ENCODE data around the gene MATR3. TPM values are rescaled to one million over a fixed set of nuclear protein-coding genes. Genes with fewer than 3 reads are reported as not detected.

MATR3 gene
- total and polyA plus RNA-seq, 8 donors = 68.2 to 352 (median 116) TPM

GRCh38 chr5:139253115-139253514, 40.4 kb upstream of the MATR3 start:
- DNase-seq = no peak
- Histone ChIP-seq H3K36me3 (no peaks in the 10 kb centered on the region), H3K9me3 (no peaks in the 10 kb centered on the region), H3K4me1 (peaks cover 0 to 6% (median 0%) of the 10 kb centered on the region in 4 donors), H3K27ac (no peak overlapping the region), H3K4me3 (no peak overlapping the region), H3K27me3 (no peaks in the 10 kb centered on the region)
- intact Hi-C loops (cut with DNase I; ENCODE audit: low total_unique reads) = loop anchor here (10.0 kb wide), 1 partner anchor 148 kb away; no protein-coding TSS in a partner anchor
- no peak for TF ChIP-seq CTCF (IDR thresholded peaks at IDR 0.05)
- no peak for TF ChIP-seq EP300 (IDR thresholded peaks at IDR 0.05)
- 86 to 95% (median 91%) methylated on average over 3 of the region's 3 CpGs for WGBS, 5 donors

- Histone ChIP-seq H3K27ac (no peak overlapping the region), H3K27me3 (no peaks in the 10 kb centered on the region), H3K36me3 (no peaks in the 10 kb centered on the region), H3K4me3 (no peak overlapping the region), H3K4me1 (peaks cover 0 to 4% (median under 1%) of the 10 kb centered on the region in 4 donors), H3K9me3 (no peaks in the 10 kb centered on the region)
- intact Hi-C loops (cut with DNase I; ENCODE audit: low total_unique reads) = loop anchor here (10.0 kb wide), 1 partner anchor 152 kb away; no protein-coding TSS in a partner anchor
- TF ChIP-seq POLR2AphosphoS5 (IDR thresholded peaks at IDR 0.05) (no peak), CTCF (IDR thresholded peaks at IDR 0.05) (no peak), POLR2A (IDR thresholded peaks at IDR 0.05) (no peak)
- 84 to 97% (median 92%) methylated on average over 5 of the region's 5 CpGs for WGBS, 5 donors
- no peak for DNase-seq
Measured at GRCh38 chr5:139256820-139257219, 36.7 kb upstream of the MATR3 start.

DNA sequence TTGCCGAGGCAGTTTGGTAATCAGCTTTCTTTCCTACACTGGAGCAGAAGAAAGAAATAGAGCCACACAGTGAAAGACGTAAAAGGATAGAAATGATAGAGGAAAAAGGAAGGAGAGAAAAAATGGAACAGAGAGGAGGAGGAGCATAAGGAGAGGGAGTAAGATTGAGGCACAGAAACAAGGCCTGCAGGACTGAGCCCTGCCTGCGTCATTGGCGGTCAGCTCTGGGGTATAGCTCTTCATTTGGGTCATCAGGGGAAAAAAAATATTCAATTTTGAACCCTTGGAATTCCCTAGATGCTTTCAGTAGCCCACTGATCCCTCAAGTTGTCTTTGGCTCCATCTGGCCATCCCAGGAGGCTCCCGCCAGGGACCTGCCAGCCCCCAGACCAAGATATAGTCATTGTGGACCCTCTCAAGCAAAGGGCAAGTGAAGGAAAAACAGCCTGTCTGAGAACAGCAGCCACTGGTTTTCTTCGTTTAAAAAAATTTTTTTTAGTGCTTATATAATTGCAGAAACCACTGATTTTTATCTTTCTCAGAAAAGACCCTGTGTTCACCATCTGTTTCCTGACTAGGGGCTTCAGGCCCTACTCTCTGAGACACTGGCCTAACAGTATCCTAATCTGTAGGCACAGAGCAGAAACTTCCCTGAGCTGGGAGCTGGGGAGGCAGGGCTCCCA, 31.3 kb upstream of the MATR3 start:
- Histone ChIP-seq H3K4me3 (no peak overlapping the region), H3K27me3 (no peaks in the 10 kb centered on the region), H3K36me3 (no peaks in the 10 kb centered on the region), H3K9me3 (no peaks in the 10 kb centered on the region), H3K4me1 (peaks cover 4 to 15% (median 8%) of the 10 kb centered on the region in 4 donors), H3K27ac (peak overlapping the region in 1 of 5 donors; percentile 53)
- WGBS, 5 donors = 73 to 87% (median 77%) methylated on average over 6 of the region's 6 CpGs
- TF ChIP-seq POLR2A (IDR thresholded peaks at IDR 0.05) (no peak), CTCF (IDR thresholded peaks at IDR 0.05) (no peak), POLR2AphosphoS5 (IDR thresholded peaks at IDR 0.05) (no peak), EP300 (IDR thresholded peaks at IDR 0.05) (no peak)
- DNase-seq = no peak
- intact Hi-C loops (cut with DNase I; ENCODE audit: low total_unique reads) = no loop called here

- no peaks in the 10 kb centered on the region for H3K9me3 ChIP-seq
- TF ChIP-seq EP300 (IDR thresholded peaks at IDR 0.05) (no peak), POLR2AphosphoS5 (IDR thresholded peaks at IDR 0.05) (peak in 2 of 3 donors; percentile 48 to 84), CTCF (IDR thresholded peaks at IDR 0.05) (peak in 5 of 7 experiments; percentile 67 to 91 (median 80))
- DNase-seq = peak; percentile 86 to 96
- no peak overlapping the region for H3K4me3 ChIP-seq
- H3K4me1 ChIP-seq = peaks cover 4 to 15% (median 9%) of the 10 kb centered on the region in 4 donors
- H3K36me3 ChIP-seq = no peaks in the 10 kb centered on the region
- peak overlapping the region in 1 of 5 donors; percentile 53 for H3K27ac ChIP-seq
- 31 to 36% (median 34%) methylated on average over 8 of the region's 8 CpGs for WGBS, 5 donors
- intact Hi-C loops (cut with DNase I; ENCODE audit: low total_unique reads) = no loop called here
- H3K27me3 ChIP-seq = no peaks in the 10 kb centered on the region
Measured at GRCh38 chr5:139262742-139263445, 30.6 kb upstream of the MATR3 start.
